OCI-LY1 (cell line): ENCODE measurements around the gene ERBB2.

Source experiments
- H2AFZ ChIP-seq: fragments of 200-600 bp; sonication (generic), shearing (Covaris generic); 2 replicates; pipeline ENCODE4 v1.6.0; 2014; ENCODE audit warnings: antibody characterized with exemption, mild to moderate bottlenecking, low read length
- H3F3A ChIP-seq: fragments of 200-600 bp; sonication (generic), shearing (Covaris generic); 2 replicates; pipeline ENCODE4 v1.6.0; 2014; ENCODE audit warnings: mild to moderate bottlenecking, antibody characterized with exemption, low read length, moderate library complexity; ENCODE audit not compliant: insufficient read depth
- H3K27ac ChIP-seq: fragments of 200-600 bp; sonication (generic); 2 replicates; pipeline ENCODE4 v1.5.1; 2014; ENCODE audit warnings: low read length, mixed run types, mild to moderate bottlenecking, low read depth; ENCODE audit not compliant: poor library complexity, severe bottlenecking
- H3K27me3 ChIP-seq: fragments of 200-600 bp; sonication (generic); 2 replicates; pipeline ENCODE4 v1.6.0; 2014; ENCODE audit warnings: antibody characterized with exemption, mild to moderate bottlenecking, low read length, moderate library complexity; ENCODE audit not compliant: insufficient read depth
- H3K36me3 ChIP-seq: fragments of 200-600 bp; sonication (generic); 2 replicates; pipeline ENCODE4 v1.6.1; 2014; ENCODE audit warnings: mild to moderate bottlenecking, antibody characterized with exemption, low read length, moderate library complexity, mixed read lengths; ENCODE audit not compliant: insufficient read depth
- H3K4me1 ChIP-seq: fragments of 200-600 bp; sonication (generic); 2 replicates; pipeline ENCODE4 v1.5.1; 2014; ENCODE audit warnings: mild to moderate bottlenecking, low read length, moderate library complexity; ENCODE audit not compliant: insufficient read depth, severe bottlenecking
- H3K4me2 ChIP-seq: fragments of 200-600 bp; sonication (generic), shearing (Covaris generic); 2 replicates; pipeline ENCODE4 v1.6.1; 2014; ENCODE audit warnings: low read length
- H3K4me3 ChIP-seq: fragments of 200-600 bp; sonication (generic); 2 replicates; pipeline ENCODE4 v1.5.1; 2014; ENCODE audit warnings: low read length, low read depth, mild to moderate bottlenecking, mixed read lengths; ENCODE audit not compliant: poor library complexity, severe bottlenecking
- H3K79me2 ChIP-seq: fragments of 200-600 bp; shearing (Covaris generic); 2 replicates; pipeline ENCODE4 v1.6.1; 2016; ENCODE audit warnings: mixed run types, low read length, mixed read lengths; ENCODE audit not compliant: insufficient read depth
- H3K9ac ChIP-seq: fragments of 200-600 bp; sonication (generic), shearing (Covaris generic); 2 replicates; pipeline ENCODE4 v1.6.1; 2014; ENCODE audit warnings: mild to moderate bottlenecking, low read length, mixed read lengths
- H3K9me2 ChIP-seq: fragments of 200-600 bp; sonication (generic), shearing (Covaris generic); 2 replicates; pipeline ENCODE4 v1.6.1; 2014; ENCODE audit warnings: low read depth, mild to moderate bottlenecking, low read length, mixed read lengths
- H3K9me3 ChIP-seq: fragments of 200-600 bp; shearing (Covaris generic); 2 replicates; pipeline ENCODE4 v1.6.1; 2014; ENCODE audit warnings: low read length, mixed read lengths
- H4K20me1 ChIP-seq: fragments of 200-600 bp; sonication (generic), shearing (Covaris generic); 2 replicates; pipeline ENCODE4 v1.6.0; 2016; ENCODE audit warnings: mild to moderate bottlenecking, low read length; ENCODE audit not compliant: insufficient read depth
- CTCF ChIP-seq: fragments of 200-600 bp; sonication (generic), shearing (Covaris generic); IDR thresholded peaks from 2 replicates; pipeline ENCODE4 v1.5.1; 2017; ENCODE audit warnings: mild to moderate bottlenecking, antibody characterized with exemption, low read length, moderate library complexity, mixed read lengths
- EZH2 ChIP-seq: fragments of 200-600 bp; sonication (generic), shearing (Covaris generic); IDR thresholded peaks from 2 replicates; pipeline ENCODE4 v1.8.0; 2017; ENCODE audit warnings: borderline replicate concordance, mixed run types, mild to moderate bottlenecking, antibody characterized with exemption, low read length, moderate library complexity, mixed read lengths

ERBB2 gene

GRCh38 chr17:39702901-39703893, 3.3 kb downstream of the ERBB2 start:
- Histone ChIP-seq H3K4me2 (no peak overlapping the region), H3K4me3 (no peak overlapping the region), H3K4me1 (no peaks in the 10 kb centered on the region), H3K36me3 (no peaks in the 10 kb centered on the region), H3F3A (no peaks in the 10 kb centered on the region), H3K9me3 (no peaks in the 10 kb centered on the region), H3K27me3 (no peaks in the 10 kb centered on the region), H3K27ac (no peak overlapping the region), H3K9ac (no peak overlapping the region), H4K20me1 (no peaks in the 10 kb centered on the region), H2AFZ (no peak overlapping the region), H3K9me2 (no peaks in the 10 kb centered on the region), H3K79me2 (no peaks in the 10 kb centered on the region)
- TF ChIP-seq CTCF = no peak

- Histone ChIP-seq H3K9me2 (no peaks in the 10 kb centered on the region), H2AFZ (no peak overlapping the region), H3F3A (no peaks in the 10 kb centered on the region), H3K4me3 (no peak overlapping the region), H3K9me3 (no peaks in the 10 kb centered on the region), H3K9ac (no peak overlapping the region), H4K20me1 (no peaks in the 10 kb centered on the region), H3K27me3 (no peaks in the 10 kb centered on the region), H3K27ac (no peak overlapping the region), H3K79me2 (no peaks in the 10 kb centered on the region), H3K36me3 (no peaks in the 10 kb centered on the region), H3K4me2 (no peak overlapping the region), H3K4me1 (no peaks in the 10 kb centered on the region)
- TF ChIP-seq EZH2 = no peak
- TF ChIP-seq CTCF = no peak
These were observed 4.0 kb downstream of the ERBB2 start for GRCh38 chr17:39703913-39704312.

- Histone ChIP-seq H3K9me2 (no peaks in the 10 kb centered on the region), H3K9ac (no peak overlapping the region), H3K27me3 (no peaks in the 10 kb centered on the region), H2AFZ (no peak overlapping the region), H3K27ac (no peak overlapping the region), H3K9me3 (no peaks in the 10 kb centered on the region), H3K4me3 (no peak overlapping the region), H3K4me2 (no peak overlapping the region), H3K4me1 (no peaks in the 10 kb centered on the region), H4K20me1 (no peaks in the 10 kb centered on the region), H3K79me2 (no peaks in the 10 kb centered on the region), H3K36me3 (no peaks in the 10 kb centered on the region), H3F3A (no peaks in the 10 kb centered on the region)
- TF ChIP-seq CTCF (no peak), EZH2 (no peak)
These were observed 5.1 kb downstream of the ERBB2 start for GRCh38 chr17:39704821-39705551.
